Activated CD4-positive, alpha-beta T cell treated with anti-CD3 and anti-CD28 coated beads for 36 hours (primary cell): ENCODE results near the gene FAM72D. TPM values are rescaled to one million over a fixed set of nuclear protein-coding genes. Genes with fewer than 3 reads are reported as not detected.
A peak's percentile ranks its signal among the peaks of the same experiment; 100 is the strongest.
"Not testable (repeated sequence)": the region's sequence is repeated elsewhere in the genome, so short reads cannot be mapped to it uniquely, and the experiment has no call there.

ENCODE experiments used
- ATAC-seq: fragments of 200-7000 bp; cut with Tn5 transposase; one replicate; pipeline ENCODE4 v1.10.0; 2021; ENCODE audit warnings: mild to moderate bottlenecking, moderate library complexity
- CTCF ChIA-PET: fragments of 350-600 bp; sonication (Branson Sonifier 250); formaldehyde crosslinking; loops from one replicate; lab custom pipeline; 2021; ENCODE audit warnings: antibody characterized with exemption; lab: Charles Lee
- POLR2A ChIA-PET: fragments of 350-600 bp; sonication (Branson Sonifier 250); formaldehyde crosslinking; loops from one replicate; lab custom pipeline; 2021; ENCODE audit warnings: antibody characterized with exemption, inconsistent platforms; lab: Charles Lee
- DNase-seq: peaks from one replicate; pipeline ENCODE4 v3.0.0-alpha.2; 2020
- H3K27ac Mint-ChIP-seq: one replicate; pipeline ENCODE4 v1.8.0; 2021; ENCODE audit warnings: mixed read lengths
- H3K27me3 Mint-ChIP-seq: one replicate; pipeline ENCODE4 v1.8.0; 2021; ENCODE audit warnings: mixed read lengths
- H3K36me3 Mint-ChIP-seq: one replicate; pipeline ENCODE4 v1.8.0; 2021; ENCODE audit warnings: low read depth, mixed read lengths
- H3K4me1 Mint-ChIP-seq: one replicate; pipeline ENCODE4 v1.8.0; 2021; ENCODE audit warnings: mixed read lengths
- H3K4me3 Mint-ChIP-seq: one replicate; pipeline ENCODE4 v1.8.0; 2021; ENCODE audit warnings: mild to moderate bottlenecking, moderate library complexity, mixed read lengths
- H3K9me3 Mint-ChIP-seq: one replicate; pipeline ENCODE4 v1.8.0; 2021; ENCODE audit warnings: low read depth, mixed read lengths
- intact Hi-C, 2 experiments: fragments of 100-400 bp; cut with DNase I in 1 of 2; cut with micrococcal nuclease in 1 of 2; formaldehyde crosslinking; loops; one replicate each; pipeline versions ENCODE4 v1.14.2 to v1.15.1; 2022 to 2024; cut with DNase I, micrococcal nuclease
- total RNA-seq, 2 experiments: library from RNA; stranded (reverse); gene quantifications; one replicate each; pipeline ENCODE4 v1.2.3, GENCODE V29; 2021

FAM72D gene
- total RNA-seq = 10 to 100 TPM; 25.9 to 33.0 TPM

DNA sequence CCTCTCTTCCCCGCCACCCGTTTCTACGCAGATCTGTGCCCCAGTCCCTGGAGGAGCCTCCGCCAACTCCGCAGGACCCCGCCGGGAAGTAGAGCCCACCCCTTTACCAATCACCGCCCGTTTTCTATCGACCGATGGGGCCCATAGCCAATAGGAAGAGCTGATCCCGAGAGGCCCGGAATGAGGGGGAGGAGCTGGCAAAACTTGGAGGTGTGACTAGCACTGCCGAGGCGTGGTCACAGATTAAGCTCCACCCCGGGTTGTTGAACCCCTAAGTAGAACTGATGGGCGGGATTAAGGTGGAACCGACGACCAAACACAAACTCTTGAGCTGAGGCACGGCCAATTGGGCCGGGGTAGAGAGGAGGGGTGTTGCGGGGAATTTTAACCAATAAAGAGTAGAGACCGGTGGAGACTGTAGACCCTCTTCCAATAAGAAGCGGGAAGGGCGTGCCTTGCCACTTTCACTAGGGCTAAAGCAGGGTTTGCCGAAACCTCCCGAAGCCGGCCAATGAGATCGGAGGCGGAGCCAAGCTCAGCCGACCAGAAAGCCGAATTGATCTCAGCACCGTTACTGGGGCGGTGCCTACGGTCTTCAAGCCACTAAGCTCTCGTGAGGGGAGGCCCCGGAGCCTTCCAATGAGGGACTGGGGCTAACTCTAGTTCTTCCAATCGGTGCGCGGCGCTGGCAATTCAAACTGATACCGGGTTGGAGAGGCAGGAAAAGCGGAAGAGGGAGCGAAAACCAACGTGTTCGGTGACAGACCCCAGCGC, at the start of gene FAM72D, which contains the start of gene SRGAP2B:
Gene FAM72D, plus strand, starts transcription at position 691 of the 774 bp plus-strand sequence. CDS start 874 bp downstream, outside the sequence.
Gene SRGAP2B, minus strand, starts transcription at position 45 of the 774 bp plus-strand sequence. CDS start 2,427 bp downstream, outside the sequence.
- H3K4me1 Mint-ChIP-seq, DNase-seq, CTCF ChIA-PET, H3K9me3 Mint-ChIP-seq, POLR2A ChIA-PET, H3K27ac Mint-ChIP-seq, intact Hi-C loops, H3K27me3 Mint-ChIP-seq, H3K36me3 Mint-ChIP-seq: not testable (repeated sequence)
- ATAC-seq = peak; percentile 85
- H3K4me3 Mint-ChIP-seq = peak within 1 kb of the TSS; percentile 57

DNA sequence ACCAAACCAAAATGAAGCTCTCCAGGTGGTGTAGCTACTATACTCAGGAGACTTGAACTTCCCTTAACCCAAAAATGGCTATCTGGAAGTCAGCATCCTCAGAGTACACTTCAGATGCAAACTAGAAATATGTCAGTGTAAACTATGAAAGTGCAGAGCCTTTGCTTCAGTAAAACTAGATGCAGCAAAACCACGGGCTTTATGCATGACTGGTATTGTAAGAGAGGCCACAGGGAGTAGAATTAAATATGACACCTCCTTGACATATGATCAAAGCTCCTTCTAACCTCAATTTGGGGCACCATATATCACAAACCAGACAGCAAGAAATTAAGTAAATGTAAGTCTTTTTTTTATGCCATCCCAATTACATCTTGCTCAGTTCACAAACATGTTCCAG, 48.2 kb upstream of the FAM72D start:
- DNase-seq, H3K4me1 Mint-ChIP-seq, H3K27me3 Mint-ChIP-seq, H3K9me3 Mint-ChIP-seq, H3K4me3 Mint-ChIP-seq, intact Hi-C loops, H3K36me3 Mint-ChIP-seq, H3K27ac Mint-ChIP-seq, CTCF ChIA-PET, POLR2A ChIA-PET: not testable (repeated sequence)
- ATAC-seq = peak; percentile 77

DNA sequence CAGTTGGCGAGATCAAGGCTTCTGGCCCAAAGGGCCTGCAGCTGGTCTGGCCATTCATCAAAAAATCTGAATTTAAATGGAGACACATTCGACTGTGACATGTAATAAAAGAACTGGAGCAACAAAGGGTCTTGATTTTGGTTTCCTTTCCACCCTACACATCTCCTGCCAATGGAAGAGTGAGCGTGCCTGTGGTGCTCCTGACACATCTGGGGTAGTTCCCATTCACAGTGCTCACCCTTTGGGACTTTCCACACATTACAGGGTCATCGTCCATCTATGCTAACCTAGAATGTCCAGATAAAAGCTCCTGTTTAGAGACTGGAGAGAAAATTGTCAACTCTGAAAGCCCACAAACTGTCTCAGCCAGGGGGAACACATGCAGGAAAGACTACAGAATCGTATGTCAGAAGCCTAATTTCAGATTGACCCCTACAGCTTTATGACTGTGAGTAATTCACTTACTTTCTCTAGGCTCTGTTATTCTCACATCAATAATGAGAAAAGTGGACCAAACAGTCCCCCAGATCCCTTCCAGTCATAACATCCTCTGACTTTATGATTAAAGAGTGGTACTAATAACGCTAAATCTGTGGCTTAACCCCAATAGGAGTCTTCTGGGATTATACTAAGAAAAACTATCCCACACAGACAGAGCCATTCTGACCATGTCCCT, 47.5 kb upstream of the FAM72D start:
- POLR2A ChIA-PET, DNase-seq, H3K36me3 Mint-ChIP-seq, H3K4me3 Mint-ChIP-seq, H3K27me3 Mint-ChIP-seq, H3K27ac Mint-ChIP-seq, ATAC-seq, H3K4me1 Mint-ChIP-seq, intact Hi-C loops, CTCF ChIA-PET, H3K9me3 Mint-ChIP-seq: not testable (repeated sequence)

DNA sequence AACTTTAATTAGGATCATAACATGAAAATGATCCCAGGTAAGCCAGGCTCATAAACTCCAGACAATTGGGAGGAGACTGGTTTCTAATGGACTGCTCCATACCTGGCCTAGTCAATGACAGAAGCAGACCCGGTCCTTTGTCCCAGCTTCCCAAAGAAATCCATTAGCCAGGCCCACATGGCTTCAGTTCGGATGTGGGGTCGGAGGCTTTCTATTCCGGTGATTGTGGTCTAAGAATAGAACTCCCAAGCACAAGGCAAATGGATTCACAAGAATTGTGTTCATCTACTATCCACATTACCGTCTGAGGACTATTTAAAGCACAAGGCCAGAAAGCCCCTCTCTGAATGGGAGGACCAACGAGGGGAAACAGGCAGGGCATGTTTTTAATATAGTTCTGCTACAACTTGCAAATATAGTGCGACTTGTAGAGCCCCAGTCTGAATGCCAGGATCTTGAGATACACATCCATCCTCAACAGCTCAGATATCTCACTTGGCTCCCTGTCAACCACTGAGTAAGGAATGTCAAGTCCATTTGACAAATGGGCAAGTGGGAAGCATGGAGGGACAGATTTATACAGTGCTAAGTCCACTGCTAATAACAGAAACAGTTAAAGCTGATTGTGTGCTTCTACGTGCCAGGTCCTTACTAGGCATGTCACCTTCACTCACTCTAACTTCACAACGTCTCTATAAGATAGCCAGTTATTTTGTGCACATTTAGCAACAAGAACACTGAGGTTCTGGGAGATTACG, 43.6 kb upstream of the FAM72D start:
- CTCF ChIA-PET, H3K4me3 Mint-ChIP-seq, H3K36me3 Mint-ChIP-seq, DNase-seq, H3K4me1 Mint-ChIP-seq, H3K9me3 Mint-ChIP-seq, intact Hi-C loops, ATAC-seq, POLR2A ChIA-PET, H3K27ac Mint-ChIP-seq, H3K27me3 Mint-ChIP-seq: not testable (repeated sequence)

DNA sequence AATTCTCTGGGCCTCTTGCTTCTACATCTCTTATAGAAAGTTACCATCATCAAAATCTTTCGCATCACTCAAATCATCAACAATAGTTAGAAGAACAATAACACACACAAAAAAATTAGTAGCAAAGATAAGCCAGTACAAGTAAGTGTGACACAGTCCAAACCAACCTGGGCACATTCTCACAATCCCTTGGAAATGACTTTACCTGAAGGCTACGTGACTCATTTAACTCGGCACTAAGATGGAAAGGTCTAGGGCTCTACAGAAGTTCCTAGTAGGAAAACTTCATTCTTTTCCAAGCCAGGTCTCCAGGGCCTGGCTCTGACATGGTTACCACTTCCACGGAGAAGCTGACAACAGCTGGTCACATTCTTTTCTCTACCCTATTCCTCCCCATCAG, 42.3 kb upstream of the FAM72D start:
- intact Hi-C loops, POLR2A ChIA-PET, H3K9me3 Mint-ChIP-seq, CTCF ChIA-PET, ATAC-seq, H3K27ac Mint-ChIP-seq, H3K4me1 Mint-ChIP-seq, H3K4me3 Mint-ChIP-seq, DNase-seq, H3K27me3 Mint-ChIP-seq, H3K36me3 Mint-ChIP-seq: not testable (repeated sequence)

DNA sequence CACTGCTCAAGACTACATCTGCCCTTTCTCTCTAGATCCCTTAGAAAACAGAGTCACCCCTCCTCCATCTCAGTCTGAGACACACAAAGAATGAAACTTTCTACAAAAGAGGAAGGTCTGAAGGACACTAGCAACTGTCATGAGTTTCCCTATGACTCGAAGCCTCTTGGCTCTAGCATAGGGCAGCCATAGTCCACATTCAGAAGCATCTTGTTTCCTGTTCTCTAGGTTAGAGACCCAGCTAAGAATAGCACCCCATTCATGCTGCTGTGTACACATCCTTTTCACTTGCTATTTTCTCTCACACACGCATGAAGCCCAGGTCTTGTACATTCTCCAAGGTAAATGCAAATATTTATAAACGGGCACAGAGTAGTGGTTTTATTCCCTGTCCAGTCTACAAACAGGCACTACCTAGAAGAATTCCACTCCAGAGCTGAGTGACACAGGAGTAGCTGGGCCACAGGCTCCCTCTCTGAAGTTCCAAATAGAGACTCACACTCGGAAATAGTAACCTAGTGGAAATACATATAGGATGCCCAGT, 40.5 kb upstream of the FAM72D start:
- intact Hi-C loops, H3K27ac Mint-ChIP-seq, CTCF ChIA-PET, H3K4me1 Mint-ChIP-seq, H3K9me3 Mint-ChIP-seq, DNase-seq, POLR2A ChIA-PET, H3K36me3 Mint-ChIP-seq, H3K27me3 Mint-ChIP-seq, H3K4me3 Mint-ChIP-seq: not testable (repeated sequence)
- peak; percentile 90 for ATAC-seq

DNA sequence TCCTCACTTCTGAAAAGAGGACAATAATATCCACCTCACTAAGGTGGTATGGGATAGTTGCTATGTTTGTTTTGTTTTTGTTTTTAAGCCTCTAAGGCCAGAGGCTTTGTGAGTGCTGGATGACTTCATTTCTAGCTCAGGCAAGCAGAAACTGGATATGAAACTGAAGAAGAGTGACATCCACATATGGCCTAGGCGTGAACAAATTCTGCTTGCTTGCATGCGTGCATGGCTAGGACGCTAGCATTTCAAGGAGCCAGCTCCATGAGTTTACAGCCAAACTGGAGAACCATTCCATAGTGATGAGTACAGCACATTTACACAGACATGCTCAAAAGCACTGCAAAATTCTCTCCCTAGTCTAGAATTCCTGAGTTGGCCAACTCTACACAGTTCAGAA, 37.6 kb upstream of the FAM72D start:
- intact Hi-C loops, DNase-seq, POLR2A ChIA-PET, H3K27me3 Mint-ChIP-seq, H3K27ac Mint-ChIP-seq, H3K36me3 Mint-ChIP-seq, H3K4me3 Mint-ChIP-seq, H3K4me1 Mint-ChIP-seq, CTCF ChIA-PET, ATAC-seq, H3K9me3 Mint-ChIP-seq: not testable (repeated sequence)

DNA sequence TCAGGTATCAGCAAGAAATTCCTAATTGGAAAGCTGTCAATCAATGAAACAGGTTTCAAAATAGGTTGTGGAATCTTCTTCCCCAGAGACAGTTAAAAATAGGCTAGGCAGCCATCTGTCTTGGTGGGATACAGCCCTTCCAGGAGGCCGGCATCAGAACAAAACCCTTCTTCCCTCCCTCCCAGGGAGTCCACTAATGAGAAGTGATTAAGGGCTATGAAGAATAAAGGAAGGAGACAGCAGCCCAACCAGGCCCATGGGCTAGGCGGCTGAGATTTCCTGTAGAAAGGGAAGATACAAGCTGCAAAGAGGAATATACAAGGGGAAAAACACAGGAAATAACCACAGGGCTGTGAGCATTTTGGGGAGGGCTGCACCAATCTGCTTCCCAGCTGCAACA, 32.5 kb upstream of the FAM72D start:
- H3K9me3 Mint-ChIP-seq, H3K36me3 Mint-ChIP-seq, H3K27me3 Mint-ChIP-seq, H3K4me3 Mint-ChIP-seq, CTCF ChIA-PET, H3K27ac Mint-ChIP-seq, intact Hi-C loops, DNase-seq, POLR2A ChIA-PET, ATAC-seq, H3K4me1 Mint-ChIP-seq: not testable (repeated sequence)

DNA sequence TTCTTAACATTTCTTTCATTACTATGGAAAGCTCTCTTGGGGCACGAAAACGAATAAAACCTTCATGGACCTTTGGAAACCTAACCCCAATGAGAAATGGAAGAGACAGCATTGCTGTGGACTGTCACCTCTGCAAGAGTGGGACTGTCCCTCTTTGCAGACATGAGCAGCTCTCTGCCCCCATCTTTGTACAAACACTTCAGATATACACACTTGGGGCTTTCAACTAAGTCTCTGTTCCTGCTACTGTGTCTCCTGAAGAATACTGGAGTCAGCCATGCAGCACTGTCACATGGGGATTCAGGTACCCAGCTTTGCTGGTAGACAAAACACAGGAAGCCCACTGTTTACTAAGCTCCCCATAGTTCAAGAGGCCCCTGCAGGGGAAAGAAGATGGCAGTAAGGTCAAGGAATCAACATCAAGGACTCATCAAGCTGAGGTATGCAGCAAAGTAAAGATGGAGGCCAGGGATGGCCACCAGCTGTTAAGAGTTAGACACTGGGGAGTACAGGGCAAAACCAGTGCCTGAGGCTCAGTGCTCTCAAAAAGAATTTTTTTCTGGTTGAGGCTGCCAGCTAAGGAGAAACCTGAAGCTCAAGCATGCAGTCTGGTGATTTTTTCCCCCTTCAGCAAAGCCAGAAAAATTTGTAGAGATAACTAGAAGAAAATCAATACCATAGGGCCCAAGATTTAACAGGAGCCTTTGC, 31.7 kb upstream of the FAM72D start:
- H3K9me3 Mint-ChIP-seq, POLR2A ChIA-PET, ATAC-seq, H3K27me3 Mint-ChIP-seq, CTCF ChIA-PET, intact Hi-C loops, H3K4me3 Mint-ChIP-seq, H3K36me3 Mint-ChIP-seq, H3K27ac Mint-ChIP-seq, H3K4me1 Mint-ChIP-seq, DNase-seq: not testable (repeated sequence)

DNA sequence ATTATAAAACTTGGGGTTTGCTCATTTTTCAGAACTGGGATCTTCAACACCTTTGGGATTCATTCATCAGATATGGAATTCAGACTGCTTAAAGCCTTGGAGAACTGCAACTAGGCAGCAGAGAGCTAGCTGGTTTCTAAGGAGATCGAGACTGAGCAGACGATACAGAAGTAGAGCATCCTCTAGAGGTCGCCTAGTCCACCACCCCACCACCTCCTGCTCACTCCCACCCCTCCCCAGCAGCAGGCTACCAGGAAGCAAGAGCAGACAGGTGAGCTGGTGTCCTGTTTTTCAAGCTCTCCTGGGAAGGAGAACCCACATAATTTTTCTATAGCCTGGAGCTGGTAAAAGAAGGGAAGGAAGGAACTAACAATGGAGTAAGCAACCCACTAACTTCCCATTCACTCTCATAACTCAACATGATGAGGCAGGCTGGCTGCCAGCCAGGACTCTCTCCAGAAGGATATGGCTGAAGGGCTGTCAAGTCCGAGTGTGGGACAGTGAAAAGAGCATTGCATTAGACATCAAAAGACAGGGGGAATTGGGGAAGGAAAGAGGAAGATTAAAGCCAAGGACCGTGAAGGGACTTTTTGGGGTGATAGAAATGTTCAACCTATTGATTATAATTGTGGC, 30.5 kb upstream of the FAM72D start:
- CTCF ChIA-PET, H3K4me3 Mint-ChIP-seq, H3K27ac Mint-ChIP-seq, H3K27me3 Mint-ChIP-seq, H3K36me3 Mint-ChIP-seq, POLR2A ChIA-PET, H3K4me1 Mint-ChIP-seq, DNase-seq, H3K9me3 Mint-ChIP-seq, intact Hi-C loops: not testable (repeated sequence)
- peak; percentile 65 for ATAC-seq

DNA sequence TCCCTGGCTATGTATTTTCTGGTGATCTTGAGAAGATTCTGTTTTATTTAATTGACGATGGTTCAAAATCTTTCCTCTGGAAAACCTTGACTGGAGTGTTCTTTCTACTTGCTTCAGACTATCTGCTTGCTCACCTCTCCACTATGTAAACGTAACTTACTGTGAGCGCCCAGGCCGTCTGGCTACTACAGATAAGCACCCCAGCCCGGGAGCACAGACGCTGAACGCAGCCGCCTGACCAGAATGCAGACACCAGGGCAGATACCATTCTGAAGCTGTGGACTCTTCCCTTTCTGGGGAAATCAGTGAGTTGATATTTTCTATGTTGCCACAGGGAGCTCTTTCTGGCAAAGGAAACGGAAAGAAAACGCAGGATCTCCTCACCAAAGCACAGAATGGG, 29.3 kb upstream of the FAM72D start:
- ATAC-seq, POLR2A ChIA-PET, H3K27ac Mint-ChIP-seq, H3K4me3 Mint-ChIP-seq, H3K36me3 Mint-ChIP-seq, H3K27me3 Mint-ChIP-seq, DNase-seq, H3K9me3 Mint-ChIP-seq, intact Hi-C loops, CTCF ChIA-PET, H3K4me1 Mint-ChIP-seq: not testable (repeated sequence)
